NB4 (cell line): ENCODE data around the gene UBFD1.

Source experiments
- CTCF ChIP-seq: IDR thresholded peaks from one replicate; pipeline ENCODE4 v1.5.1; 2012; ENCODE audit warnings: low read depth, low read length
- POLR2A ChIP-seq: IDR thresholded peaks from 2 replicates; pipeline ENCODE4 v1.6.1; 2011; ENCODE audit warnings: mild to moderate bottlenecking; ENCODE audit not compliant: insufficient read length; ENCODE audit errors: extremely low read depth
- TF ChIP-seq, protein P1 (sequence below): IDR thresholded peaks from 2 replicates; pipeline ENCODE4 v1.6.1; 2011; ENCODE audit warnings: low read depth, low read length

DNA sequence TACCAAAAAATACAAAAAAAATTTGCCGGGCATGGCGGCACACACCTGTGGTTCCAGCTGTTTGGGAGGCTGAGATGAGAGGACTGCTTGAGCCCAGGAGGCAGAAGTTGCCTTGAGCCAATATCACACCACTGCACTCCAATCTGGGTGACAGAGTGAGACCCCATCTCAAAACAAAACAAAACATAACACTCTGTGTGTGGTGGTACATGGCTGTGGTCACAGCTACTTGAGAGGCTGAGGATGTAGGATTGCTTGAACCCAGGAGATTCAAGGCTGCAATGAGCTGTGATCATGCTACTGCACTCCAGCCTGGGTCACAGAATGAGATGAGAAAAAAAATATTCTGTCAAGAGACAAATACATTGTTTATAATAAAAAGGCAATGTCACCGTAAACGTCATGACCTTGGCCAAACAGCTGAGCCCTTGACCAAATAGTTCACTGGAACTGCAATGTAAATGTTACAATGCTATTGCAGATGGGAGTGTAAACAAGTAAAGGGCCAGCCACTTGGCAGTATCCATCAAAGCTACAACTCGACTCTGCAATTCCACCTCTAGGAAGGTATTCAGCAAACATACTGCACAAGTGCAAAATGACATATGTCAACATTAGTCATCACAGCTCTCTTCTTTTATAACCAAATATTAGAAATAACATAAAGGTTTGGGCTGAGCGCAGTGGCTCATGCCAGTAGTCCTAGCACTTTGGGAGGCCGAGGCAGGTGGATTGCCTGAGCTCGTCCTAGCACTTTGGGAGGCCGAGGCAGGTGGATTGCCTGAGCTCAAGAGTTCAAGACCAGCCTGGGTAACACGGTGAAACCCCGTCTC, 17.3 kb upstream of the UBFD1 start:
- TF ChIP-seq CTCF, result no peak
- TF ChIP-seq, protein P1, sequence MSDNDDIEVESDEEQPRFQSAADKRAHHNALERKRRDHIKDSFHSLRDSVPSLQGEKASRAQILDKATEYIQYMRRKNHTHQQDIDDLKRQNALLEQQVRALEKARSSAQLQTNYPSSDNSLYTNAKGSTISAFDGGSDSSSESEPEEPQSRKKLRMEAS, result no peak
- TF ChIP-seq POLR2A, result no peak
